H9 (cell line): ENCODE results near the gene KCTD4. TPM values are rescaled to one million over a fixed set of nuclear protein-coding genes. Genes with fewer than 3 reads are reported as not detected.

ENCODE experiments used
- DNase-seq: peaks from one replicate; pipeline ENCODE4 v3.0.0-alpha.2; 2017
- H2AFZ ChIP-seq: one replicate; pipeline ENCODE4 v1.6.1; 2013; ENCODE audit warnings: mild to moderate bottlenecking, low read length, control low read depth, moderate library complexity
- H2AK5ac ChIP-seq: 2 replicates; pipeline ENCODE4 v1.6.1; 2013; ENCODE audit warnings: low read length, control low read depth, mixed read lengths; ENCODE audit not compliant: insufficient read length
- H2BK120ac ChIP-seq: one replicate; pipeline ENCODE4 v1.6.1; 2013; ENCODE audit warnings: low read depth, mild to moderate bottlenecking, low read length, control low read depth, inconsistent platforms; ENCODE audit not compliant: poor library complexity, severe bottlenecking
- H2BK12ac ChIP-seq: 2 replicates; pipeline ENCODE4 v1.6.1; 2013; ENCODE audit warnings: low read length, control low read depth, mixed read lengths, low read depth; ENCODE audit not compliant: insufficient read length
- H2BK15ac ChIP-seq: 2 replicates; pipeline ENCODE4 v1.6.1; 2013; ENCODE audit warnings: low read depth, low read length, control low read depth
- H2BK20ac ChIP-seq: one replicate; pipeline ENCODE4 v1.6.1; 2013; ENCODE audit warnings: low read depth, mild to moderate bottlenecking, low read length, control low read depth, inconsistent platforms; ENCODE audit not compliant: poor library complexity, severe bottlenecking
- H2BK5ac ChIP-seq: 2 replicates; pipeline ENCODE4 v1.6.1; 2013; ENCODE audit warnings: low read length, control low read depth, mixed read lengths; ENCODE audit not compliant: insufficient read length
- H3K14ac ChIP-seq: 2 replicates; pipeline ENCODE4 v1.6.1; 2013; ENCODE audit warnings: low read length, control low read depth; ENCODE audit not compliant: insufficient read depth
- H3K18ac ChIP-seq: 2 replicates; pipeline ENCODE4 v1.6.1; 2013; ENCODE audit warnings: low read depth, mild to moderate bottlenecking, mixed read lengths, low read length, control low read depth; ENCODE audit not compliant: insufficient read length
- H3K23ac ChIP-seq: 2 replicates; pipeline ENCODE4 v1.6.1; 2013; ENCODE audit warnings: low read length, control low read depth, mixed read lengths, low read depth; ENCODE audit not compliant: insufficient read length
- H3K23me2 ChIP-seq: 2 replicates; pipeline ENCODE4 v1.6.1; 2013; ENCODE audit warnings: low read depth, mild to moderate bottlenecking, mixed read lengths, low read length, control low read depth; ENCODE audit not compliant: insufficient read length, poor library complexity, severe bottlenecking
- H3K27ac ChIP-seq: 2 replicates; pipeline ENCODE4 v1.5.1; 2013; ENCODE audit warnings: low read length, control low read depth, mixed read lengths, low read depth; ENCODE audit not compliant: insufficient read length
- H3K27me3 ChIP-seq: 2 replicates; pipeline ENCODE4 v1.6.1; 2013; ENCODE audit warnings: low read length, control low read depth, inconsistent platforms; ENCODE audit not compliant: insufficient read depth
- H3K4ac ChIP-seq: 2 replicates; pipeline ENCODE4 v1.6.1; 2013; ENCODE audit warnings: low read depth, mild to moderate bottlenecking, control low read depth, inconsistent platforms, low read length, moderate library complexity
- H3K4me1 ChIP-seq: 2 replicates; pipeline ENCODE4 v1.6.1; 2013; ENCODE audit warnings: low read length, control low read depth, inconsistent platforms; ENCODE audit not compliant: insufficient read depth
- H3K4me2 ChIP-seq: 2 replicates; pipeline ENCODE4 v1.6.1; 2013; ENCODE audit warnings: low read length, control low read depth, mixed read lengths; ENCODE audit not compliant: insufficient read length, insufficient read depth
- H3K56ac ChIP-seq: 2 replicates; pipeline ENCODE4 v1.6.1; 2013; ENCODE audit warnings: low read depth, mild to moderate bottlenecking, mixed read lengths, low read length, control low read depth; ENCODE audit not compliant: insufficient read length
- H3K79me1 ChIP-seq: 2 replicates; pipeline ENCODE4 v1.6.1; 2013; ENCODE audit warnings: low read depth, mild to moderate bottlenecking, moderate library complexity, low read length, control low read depth, inconsistent platforms; ENCODE audit not compliant: insufficient read depth, poor library complexity, severe bottlenecking
- H3K79me2 ChIP-seq: 2 replicates; pipeline ENCODE4 v1.6.1; 2013; ENCODE audit warnings: low read length, control low read depth, inconsistent platforms; ENCODE audit not compliant: insufficient read depth
- H3K9ac ChIP-seq: 2 replicates; pipeline ENCODE4 v1.6.1; 2013; ENCODE audit warnings: low read length, control low read depth, mixed read lengths; ENCODE audit not compliant: insufficient read length; ENCODE audit errors: extremely low read depth
- H3K9me3 ChIP-seq: one replicate; pipeline ENCODE4 v1.6.1; 2013; ENCODE audit warnings: low read depth, low read length, inconsistent platforms; ENCODE audit not compliant: control insufficient read depth
- H3T11ph ChIP-seq: one replicate; pipeline ENCODE4 v1.6.1; 2013; ENCODE audit warnings: mild to moderate bottlenecking, low read length, control low read depth, inconsistent platforms
- H4K20me1 ChIP-seq: one replicate; pipeline ENCODE4 v1.6.1; 2013; ENCODE audit not compliant: control insufficient read depth, insufficient read length, insufficient read depth
- H4K5ac ChIP-seq: 2 replicates; pipeline ENCODE4 v1.6.1; 2013; ENCODE audit warnings: low read depth, mild to moderate bottlenecking, mixed read lengths, low read length, control low read depth; ENCODE audit not compliant: insufficient read length
- H4K8ac ChIP-seq: replicated peaks from 2 replicates; pipeline ENCODE4 v1.6.1; 2013; ENCODE audit warnings: low read length, control low read depth, mixed read lengths, low read depth; ENCODE audit not compliant: insufficient read length
- H4K91ac ChIP-seq: 2 replicates; pipeline ENCODE4 v1.6.1; 2013; ENCODE audit warnings: low read depth, mild to moderate bottlenecking, moderate library complexity, mixed read lengths, low read length, control low read depth; ENCODE audit not compliant: insufficient read length
- H3K27ac Mint-ChIP-seq, 3 experiments: 2 replicates in 2 of 3; 3 replicates in 1 of 3; pipeline ENCODE4 v1.8.0; 2020 to 2021; ENCODE audit warnings: mixed read lengths in 3 of 3, mild to moderate bottlenecking in 1 of 3, moderate library complexity in 1 of 3
- H3K27me3 Mint-ChIP-seq: 2 replicates; pipeline ENCODE4 v1.8.0; 2021; ENCODE audit warnings: low read depth, mild to moderate bottlenecking, moderate library complexity, mixed read lengths
- H3K36me3 Mint-ChIP-seq, 3 experiments: 2 replicates in 2 of 3; 3 replicates in 1 of 3; pipeline ENCODE4 v1.8.0; 2020 to 2021; ENCODE audit warnings: low read depth in 3 of 3, mixed read lengths in 3 of 3; ENCODE audit not compliant: insufficient read depth in 1 of 3
- H3K4me1 Mint-ChIP-seq, 2 experiments: 2 replicates each; pipeline ENCODE4 v1.8.0; 2020; ENCODE audit warnings: mixed read lengths in 2 of 2
- H3K4me3 Mint-ChIP-seq, 2 experiments: 2 replicates in 1 of 2; 3 replicates in 1 of 2; pipeline ENCODE4 v1.8.0; 2020 to 2021; ENCODE audit warnings: mild to moderate bottlenecking in 2 of 2, mixed read lengths in 2 of 2, moderate library complexity in 1 of 2
- H3K9me3 Mint-ChIP-seq, 2 experiments: 2 replicates in 1 of 2; 3 replicates in 1 of 2; pipeline ENCODE4 v1.8.0; 2020; ENCODE audit warnings: mild to moderate bottlenecking in 2 of 2, mixed read lengths in 2 of 2, moderate library complexity in 1 of 2
- CTCF ChIP-seq: fragments of 200-600 bp; sonication (generic); conservative IDR thresholded peaks from 3 replicates; pipeline ENCODE4 v1.8.0; 2021; ENCODE audit warnings: antibody characterized with exemption, mild to moderate bottlenecking
- total RNA-seq: library from RNA; stranded (reverse); gene quantifications from 2 replicates; pipeline ENCODE4 v1.2.1, GENCODE V29; 2021

KCTD4 gene
- total RNA-seq, 1 experiment from 2014 or later = not detected

GRCh38 chr13:45209229-45209628 lies 8.4 kb upstream of the KCTD4 start:
- no peak overlapping the region for H4K5ac ChIP-seq
- H2BK15ac ChIP-seq = no peak overlapping the region
- no peak overlapping the region for H3K4me3 Mint-ChIP-seq
- no peak overlapping the region for H3K18ac ChIP-seq
- H3K27ac ChIP-seq = no peak overlapping the region
- no peaks in the 10 kb centered on the region for H3K79me1 ChIP-seq
- H3K79me2 ChIP-seq = no peaks in the 10 kb centered on the region
- TF ChIP-seq CTCF = no peak
- no peak overlapping the region for H4K8ac ChIP-seq
- no peak overlapping the region for H3K4me2 ChIP-seq
- no peak overlapping the region for H3K56ac ChIP-seq
- H2AFZ ChIP-seq = no peak overlapping the region
- H2BK12ac ChIP-seq = no peak overlapping the region
- H4K91ac ChIP-seq = no peak overlapping the region
- no peak overlapping the region for H2BK5ac ChIP-seq
- no peaks in the 10 kb centered on the region for H3K9me3 ChIP-seq
- H3K4ac ChIP-seq = no peak overlapping the region
- no peaks in the 10 kb centered on the region for H3K27me3 ChIP-seq
- no peaks in the 10 kb centered on the region for H3K9me3 Mint-ChIP-seq
- no peak overlapping the region for H3K14ac ChIP-seq
- no peaks in the 10 kb centered on the region for H3K4me1 Mint-ChIP-seq
- no peak overlapping the region for H2BK120ac ChIP-seq
- DNase-seq = no peak
- H3K27me3 Mint-ChIP-seq = no peaks in the 10 kb centered on the region
- H3K4me1 ChIP-seq = no peaks in the 10 kb centered on the region
- no peak overlapping the region for H3K9ac ChIP-seq
- H4K20me1 ChIP-seq = no peaks in the 10 kb centered on the region
- no peak overlapping the region for H2AK5ac ChIP-seq
- H3K36me3 Mint-ChIP-seq = peaks cover 12 to 23% (median 20%) of the 10 kb centered on the region in 3 experiments; a peak in 6 of 7 replicates
- no peaks in the 10 kb centered on the region for H3K23me2 ChIP-seq
- no peak overlapping the region for H2BK20ac ChIP-seq
- H3K23ac ChIP-seq = no peak overlapping the region
- H3T11ph ChIP-seq = no peak overlapping the region
- H3K27ac Mint-ChIP-seq = no peak overlapping the region
